ENCODE data around the gene HMCN2. TPM values are rescaled to one million over a fixed set of nuclear protein-coding genes. Genes with fewer than 3 reads are reported as not detected.

HMCN2 gene
- total RNA-seq, 1 experiment from 2014 or later, result 8.6 TPM

- no peak overlapping the region for H3K4me2 ChIP-seq (ENCODE audit: insufficient read depth, insufficient read length, low read length)
- no peak overlapping the region for H3K4ac ChIP-seq (ENCODE audit: low read depth, low read length)
- H2BK120ac ChIP-seq (ENCODE audit: low read depth, low read length, poor library complexity, severe bottlenecking), result no peak overlapping the region
- H2AFZ ChIP-seq (ENCODE audit: low read length), result no peak overlapping the region
- H4K91ac ChIP-seq (ENCODE audit: insufficient read length, low read depth, low read length), result no peak overlapping the region
- no peaks in the 10 kb centered on the region for H3K27me3 ChIP-seq (ENCODE audit: insufficient read depth, low read length)
- H3K79me2 ChIP-seq (ENCODE audit: insufficient read depth, low read length), result no peaks in the 10 kb centered on the region
- H3K4me3 Mint-ChIP-seq, result no peak overlapping the region
- no peak overlapping the region for H2BK15ac ChIP-seq (ENCODE audit: low read depth, low read length)
- no peak overlapping the region; a peak in 1 of 7 replicates for H3K27ac Mint-ChIP-seq
- H2BK12ac ChIP-seq (ENCODE audit: insufficient read length, low read depth, low read length), result no peak overlapping the region
- H3K9me3 ChIP-seq (ENCODE audit: control insufficient read depth, low read depth, low read length), result no peaks in the 10 kb centered on the region
- H3K56ac ChIP-seq (ENCODE audit: insufficient read length, low read depth, low read length), result no peak overlapping the region
- H2BK20ac ChIP-seq (ENCODE audit: low read depth, low read length, poor library complexity, severe bottlenecking), result no peak overlapping the region
- no peak overlapping the region for H3K23ac ChIP-seq (ENCODE audit: insufficient read length, low read depth, low read length)
- no peaks in the 10 kb centered on the region for H3K4me1 ChIP-seq (ENCODE audit: insufficient read depth, low read length)
- DNase-seq, result no peak
- no peak overlapping the region for H4K8ac ChIP-seq (replicated peaks; ENCODE audit: insufficient read length, low read depth, low read length)
- no peaks in the 10 kb centered on the region for H3K9me3 Mint-ChIP-seq
- H2BK5ac ChIP-seq (ENCODE audit: insufficient read length, low read length), result no peak overlapping the region
- H3K23me2 ChIP-seq (ENCODE audit: insufficient read length, low read depth, low read length, poor library complexity, severe bottlenecking), result no peaks in the 10 kb centered on the region
- no peak overlapping the region for H2AK5ac ChIP-seq (ENCODE audit: insufficient read length, low read length)
- H3T11ph ChIP-seq (ENCODE audit: low read length), result no peak overlapping the region
- H3K4me1 Mint-ChIP-seq, result peaks cover 7 to 22% of the 10 kb centered on the region in 2 experiments
- no peak overlapping the region for H3K9ac ChIP-seq (ENCODE audit: extremely low read depth, insufficient read length, low read length)
- H3K18ac ChIP-seq (ENCODE audit: insufficient read length, low read depth, low read length), result no peak overlapping the region
- H3K14ac ChIP-seq (ENCODE audit: insufficient read depth, low read length), result no peak overlapping the region
- no peak overlapping the region for H3K27ac ChIP-seq (ENCODE audit: insufficient read length, low read depth, low read length)
- no peaks in the 10 kb centered on the region for H4K20me1 ChIP-seq (ENCODE audit: control insufficient read depth, insufficient read depth, insufficient read length)
- peaks cover 3% of the 10 kb centered on the region for H3K27me3 Mint-ChIP-seq (ENCODE audit: low read depth)
- TF ChIP-seq CTCF (conservative IDR thresholded peaks at IDR 0.05), result no peak
- WGBS (ENCODE audit: extremely low coverage, insufficient read length, low lambda C conversion rate), result no CpG with 5 or more reads among the region's 15 CpGs
- H3K79me1 ChIP-seq (ENCODE audit: insufficient read depth, low read depth, low read length, poor library complexity, severe bottlenecking), result no peaks in the 10 kb centered on the region
- H4K5ac ChIP-seq (ENCODE audit: insufficient read length, low read depth, low read length), result no peak overlapping the region
- H3K36me3 Mint-ChIP-seq (ENCODE audit: insufficient read depth in 1 of 3, low read depth in 3 of 3), result peaks cover 2 to 22% (median 8%) of the 10 kb centered on the region in 3 experiments; a peak in 5 of 7 replicates
Observed at GRCh38 chr9:130328349-130328801, 62.8 kb downstream of the HMCN2 start.

All from H9 (cell line).